Esophagus muscularis mucosa (tissue), 4 donors: Measurements from ENCODE around the gene WSB1.

Experiments used
- CTCF ChIP-seq, 3 experiments: fragments of 200-600 bp in 2 of 3; fragments of 450-650 bp in 1 of 3; sonication (generic) in 2 of 3; IDR thresholded peaks; one replicate each; pipeline ENCODE4 v1.5.1; 2017 to 2019; ENCODE audit warnings: antibody characterized with exemption in 3 of 3, mild to moderate bottlenecking in 2 of 3, moderate library complexity in 1 of 3
- EP300 ChIP-seq: sonication (generic); formaldehyde crosslinking; IDR thresholded peaks from one replicate; pipeline ENCODE4 v1.6.1; 2017; ENCODE audit warnings: antibody characterized with exemption
- POLR2A ChIP-seq: fragments of 450-650 bp; IDR thresholded peaks from one replicate; pipeline ENCODE4 v1.6.1; 2017; ENCODE audit warnings: antibody characterized with exemption, moderate library complexity, mild to moderate bottlenecking, low read depth
- POLR2AphosphoS5 ChIP-seq, 2 donors: sonication (generic); formaldehyde crosslinking; IDR thresholded peaks; one replicate each; pipeline ENCODE4 v1.6.1; 2017; ENCODE audit warnings: antibody characterized with exemption in 2 of 2

GRCh38 chr17:27281438-27281837 is 12.5 kb upstream of the WSB1 start:
- no peak for TF ChIP-seq CTCF (IDR thresholded peaks at IDR 0.05)
- TF ChIP-seq POLR2A = no peak
- TF ChIP-seq POLR2AphosphoS5 (IDR thresholded peaks at IDR 0.05) = no peak
- TF ChIP-seq EP300 = no peak
